Measurements from ENCODE around the gene RTN1. TPM values are rescaled to one million over a fixed set of nuclear protein-coding genes. Genes with fewer than 3 reads are reported as not detected.

Gene RTN1
- total RNA-seq, 4 donors from 2014 or later = 3.0 to 7.5 (median 3.9) TPM

DNA sequence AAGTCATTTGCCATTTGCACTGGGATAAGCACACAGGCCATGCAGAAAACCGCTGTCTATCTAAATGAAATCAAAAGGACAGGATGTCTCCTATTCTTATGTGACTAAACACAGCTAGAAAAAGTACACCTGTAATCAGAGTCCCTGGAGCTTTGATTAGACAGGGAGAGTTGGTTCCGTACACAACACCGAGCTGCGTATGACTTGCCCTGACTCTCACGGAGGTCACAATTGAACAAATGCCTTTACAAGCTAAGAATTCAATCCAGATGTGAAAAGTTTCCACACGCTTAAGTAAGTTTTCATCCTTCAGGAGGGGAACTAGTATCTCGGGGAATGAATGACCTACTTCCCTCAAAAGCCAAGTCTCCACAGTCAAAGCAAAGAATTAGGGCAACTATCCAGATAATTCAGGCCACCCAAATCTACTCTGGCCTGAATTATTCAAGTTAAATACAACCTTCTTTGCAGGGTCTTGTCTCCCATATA lies 67.5 kb downstream of the RTN1 start:
- Histone ChIP-seq H3K9me3 (no peaks in the 10 kb centered on the region), H3K27ac (no peak overlapping the region), H3K4me1 (no peaks in the 10 kb centered on the region), H3K27me3 (no peaks in the 10 kb centered on the region), H3K36me3 (no peaks in the 10 kb centered on the region), H3K4me3 (no peak overlapping the region)
- TF ChIP-seq EP300 (IDR thresholded peaks at IDR 0.05) (no peak), POLR2AphosphoS5 (IDR thresholded peaks at IDR 0.05) (no peak), POLR2A (IDR thresholded peaks at IDR 0.05) (no peak)
- TF ChIP-seq, protein P1, sequence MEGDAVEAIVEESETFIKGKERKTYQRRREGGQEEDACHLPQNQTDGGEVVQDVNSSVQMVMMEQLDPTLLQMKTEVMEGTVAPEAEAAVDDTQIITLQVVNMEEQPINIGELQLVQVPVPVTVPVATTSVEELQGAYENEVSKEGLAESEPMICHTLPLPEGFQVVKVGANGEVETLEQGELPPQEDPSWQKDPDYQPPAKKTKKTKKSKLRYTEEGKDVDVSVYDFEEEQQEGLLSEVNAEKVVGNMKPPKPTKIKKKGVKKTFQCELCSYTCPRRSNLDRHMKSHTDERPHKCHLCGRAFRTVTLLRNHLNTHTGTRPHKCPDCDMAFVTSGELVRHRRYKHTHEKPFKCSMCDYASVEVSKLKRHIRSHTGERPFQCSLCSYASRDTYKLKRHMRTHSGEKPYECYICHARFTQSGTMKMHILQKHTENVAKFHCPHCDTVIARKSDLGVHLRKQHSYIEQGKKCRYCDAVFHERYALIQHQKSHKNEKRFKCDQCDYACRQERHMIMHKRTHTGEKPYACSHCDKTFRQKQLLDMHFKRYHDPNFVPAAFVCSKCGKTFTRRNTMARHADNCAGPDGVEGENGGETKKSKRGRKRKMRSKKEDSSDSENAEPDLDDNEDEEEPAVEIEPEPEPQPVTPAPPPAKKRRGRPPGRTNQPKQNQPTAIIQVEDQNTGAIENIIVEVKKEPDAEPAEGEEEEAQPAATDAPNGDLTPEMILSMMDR (IDR thresholded peaks at IDR 0.05) = no peak
- no peak for DNase-seq (ENCODE audit: low spot score in 2 of 2)
- WGBS = 62% methylated on average over 7 of the region's 7 CpGs

DNA sequence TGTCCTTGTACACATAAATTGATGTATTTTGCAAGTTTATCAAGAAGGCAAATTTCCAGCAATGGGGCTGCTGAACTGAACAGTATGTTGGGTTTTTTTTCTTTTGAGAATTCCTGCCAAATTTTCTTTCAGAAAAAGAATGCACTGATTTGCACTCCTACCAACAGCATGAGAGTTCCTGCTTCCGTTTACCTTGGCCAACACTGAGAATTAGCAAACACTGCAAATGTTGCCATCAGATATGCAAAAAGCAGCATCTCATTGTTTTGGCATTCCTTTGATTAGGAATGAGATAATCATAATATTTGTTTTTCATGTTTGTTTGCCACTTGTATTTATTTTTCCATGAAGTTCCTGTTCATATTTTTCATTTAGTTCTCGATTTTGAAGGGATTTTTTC lies 82.4 kb downstream of the RTN1 start:
- H3K27me3 ChIP-seq = no peaks in the 10 kb centered on the region
- no peak for DNase-seq (ENCODE audit: low spot score in 2 of 2)
- TF ChIP-seq EP300 (IDR thresholded peaks at IDR 0.05) (no peak), POLR2AphosphoS5 (IDR thresholded peaks at IDR 0.05) (no peak), POLR2A (IDR thresholded peaks at IDR 0.05) (no peak)
- TF ChIP-seq, protein P1 (IDR thresholded peaks at IDR 0.05) = no peak
- no peaks in the 10 kb centered on the region for H3K4me1 ChIP-seq
- H3K36me3 ChIP-seq = no peaks in the 10 kb centered on the region
- 36% methylated on average over 2 of the region's 2 CpGs for WGBS
- no peak overlapping the region for H3K4me3 ChIP-seq
- no peaks in the 10 kb centered on the region for H3K9me3 ChIP-seq
- H3K27ac ChIP-seq = no peak overlapping the region

DNA sequence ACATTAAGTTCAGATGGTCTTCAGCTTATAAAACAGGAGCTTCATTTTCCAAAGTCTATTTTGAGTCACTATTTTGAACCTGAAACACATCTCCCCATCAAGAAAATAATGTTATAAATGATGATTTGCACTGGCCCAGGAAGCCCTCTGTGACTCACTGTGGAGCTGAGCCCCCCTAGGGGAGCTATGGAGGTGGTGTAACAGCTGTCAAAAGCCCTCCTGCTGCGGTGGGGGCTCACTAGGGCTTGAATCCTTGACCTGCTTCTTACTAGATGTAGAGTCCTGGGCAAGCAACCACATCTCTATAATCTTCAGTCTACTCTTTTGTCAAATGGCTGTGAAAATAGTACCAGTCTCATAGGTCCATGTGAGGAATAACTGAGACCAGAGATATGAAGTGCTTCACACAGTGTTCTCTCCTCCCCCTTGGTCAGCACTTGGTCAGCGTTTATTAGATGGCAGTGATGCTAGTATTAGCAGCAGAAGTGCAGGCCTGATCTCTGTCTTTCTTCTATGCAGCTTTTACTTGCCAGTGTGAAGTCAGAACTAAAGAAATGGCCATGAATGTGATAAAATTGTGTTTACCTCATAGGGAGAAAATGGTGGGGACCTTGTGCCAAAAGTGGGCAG lies 83.4 kb downstream of the RTN1 start:
- Histone ChIP-seq H3K36me3 (no peaks in the 10 kb centered on the region), H3K27me3 (no peaks in the 10 kb centered on the region), H3K9me3 (no peaks in the 10 kb centered on the region), H3K27ac (no peak overlapping the region), H3K4me3 (no peak overlapping the region), H3K4me1 (no peaks in the 10 kb centered on the region)
- DNase-seq (ENCODE audit: low spot score in 2 of 2) = no peak
- no peak for TF ChIP-seq POLR2AphosphoS5 (IDR thresholded peaks at IDR 0.05)
- no peak for TF ChIP-seq POLR2A (IDR thresholded peaks at IDR 0.05)
- TF ChIP-seq EP300 (IDR thresholded peaks at IDR 0.05) = no peak
- TF ChIP-seq, protein P1 (IDR thresholded peaks at IDR 0.05) = no peak
- 63% methylated on average over 2 of the region's 2 CpGs for WGBS

DNA sequence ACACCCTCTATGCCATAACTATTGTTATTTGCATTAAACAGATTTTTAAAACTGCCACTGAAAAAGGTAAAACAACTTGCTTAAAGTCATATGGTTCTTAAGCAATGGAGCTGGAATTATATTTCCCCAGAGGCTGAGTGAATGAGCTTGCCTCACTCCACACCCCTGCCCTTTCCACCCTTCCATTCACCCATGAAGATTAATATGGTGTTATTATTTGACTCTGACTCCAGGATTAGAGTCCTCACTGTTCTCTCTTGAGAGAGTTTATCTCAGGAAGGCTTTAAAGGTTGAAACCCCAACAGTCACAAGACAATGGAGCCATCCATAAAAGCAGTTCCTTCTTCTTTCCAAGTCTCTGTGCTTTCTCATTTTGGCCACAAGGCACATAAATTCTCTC lies 84.9 kb downstream of the RTN1 start:
- Histone ChIP-seq H3K27me3 (no peaks in the 10 kb centered on the region), H3K9me3 (no peaks in the 10 kb centered on the region), H3K27ac (no peak overlapping the region), H3K36me3 (no peaks in the 10 kb centered on the region), H3K4me1 (no peaks in the 10 kb centered on the region), H3K4me3 (no peak overlapping the region)
- DNase-seq (ENCODE audit: low spot score in 2 of 2) = no peak
- TF ChIP-seq, protein P1 (IDR thresholded peaks at IDR 0.05) = no peak
- no peak for TF ChIP-seq EP300 (IDR thresholded peaks at IDR 0.05)
- no peak for TF ChIP-seq POLR2A (IDR thresholded peaks at IDR 0.05)
- TF ChIP-seq POLR2AphosphoS5 (IDR thresholded peaks at IDR 0.05) = no peak

DNA sequence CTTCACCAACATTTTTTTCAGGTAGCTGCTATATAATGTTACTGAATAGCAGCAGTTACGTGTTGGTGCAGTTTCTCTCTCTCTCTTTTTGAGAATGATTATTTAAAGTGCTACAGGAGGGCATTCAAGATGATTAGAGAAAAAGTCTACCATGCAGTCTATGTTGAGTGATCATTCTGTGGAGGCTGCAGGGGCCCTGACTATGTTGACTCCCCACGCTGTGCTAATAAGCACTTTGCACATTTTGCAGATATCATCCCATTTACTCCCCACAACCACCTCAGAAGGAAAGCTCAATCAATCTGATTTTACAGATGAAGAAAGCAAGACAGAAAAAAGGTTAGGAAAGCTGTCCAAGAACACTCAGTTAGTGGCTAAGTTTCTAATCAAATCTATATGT lies 87.8 kb downstream of the RTN1 start:
- no peaks in the 10 kb centered on the region for H3K4me1 ChIP-seq
- no peaks in the 10 kb centered on the region for H3K9me3 ChIP-seq
- no peak for DNase-seq (ENCODE audit: low spot score in 2 of 2)
- no peak overlapping the region for H3K27ac ChIP-seq
- H3K27me3 ChIP-seq = no peaks in the 10 kb centered on the region
- H3K36me3 ChIP-seq = no peaks in the 10 kb centered on the region
- 82% methylated on average over 2 of the region's 2 CpGs for WGBS
- TF ChIP-seq POLR2AphosphoS5 (IDR thresholded peaks at IDR 0.05) (no peak), EP300 (IDR thresholded peaks at IDR 0.05) (no peak), POLR2A (IDR thresholded peaks at IDR 0.05) (no peak)
- TF ChIP-seq, protein P1 (IDR thresholded peaks at IDR 0.05) = no peak
- H3K4me3 ChIP-seq = no peak overlapping the region

Data from suprapubic skin (tissue), 4 donors.